Measurements from ENCODE around the gene MAST1.
"Not testable (repeated sequence)": the region's sequence is repeated elsewhere in the genome, so short reads cannot be mapped to it uniquely, and the experiment has no call there.

Gene MAST1

GRCh38 chr19:12801466-12802266 is 36.6 kb upstream of the MAST1 start, which contains the start of the genes PRDX2 and THSD8:
Gene PRDX2, minus strand, starts transcription at chr19:12801800. Its CDS starts 539 bp downstream, at chr19:12801261.
Gene THSD8, plus strand, starts transcription at chr19:12802069. Its CDS starts 3 bp downstream, at chr19:12802072.
- DNase-seq = peak; percentile 19

DNA sequence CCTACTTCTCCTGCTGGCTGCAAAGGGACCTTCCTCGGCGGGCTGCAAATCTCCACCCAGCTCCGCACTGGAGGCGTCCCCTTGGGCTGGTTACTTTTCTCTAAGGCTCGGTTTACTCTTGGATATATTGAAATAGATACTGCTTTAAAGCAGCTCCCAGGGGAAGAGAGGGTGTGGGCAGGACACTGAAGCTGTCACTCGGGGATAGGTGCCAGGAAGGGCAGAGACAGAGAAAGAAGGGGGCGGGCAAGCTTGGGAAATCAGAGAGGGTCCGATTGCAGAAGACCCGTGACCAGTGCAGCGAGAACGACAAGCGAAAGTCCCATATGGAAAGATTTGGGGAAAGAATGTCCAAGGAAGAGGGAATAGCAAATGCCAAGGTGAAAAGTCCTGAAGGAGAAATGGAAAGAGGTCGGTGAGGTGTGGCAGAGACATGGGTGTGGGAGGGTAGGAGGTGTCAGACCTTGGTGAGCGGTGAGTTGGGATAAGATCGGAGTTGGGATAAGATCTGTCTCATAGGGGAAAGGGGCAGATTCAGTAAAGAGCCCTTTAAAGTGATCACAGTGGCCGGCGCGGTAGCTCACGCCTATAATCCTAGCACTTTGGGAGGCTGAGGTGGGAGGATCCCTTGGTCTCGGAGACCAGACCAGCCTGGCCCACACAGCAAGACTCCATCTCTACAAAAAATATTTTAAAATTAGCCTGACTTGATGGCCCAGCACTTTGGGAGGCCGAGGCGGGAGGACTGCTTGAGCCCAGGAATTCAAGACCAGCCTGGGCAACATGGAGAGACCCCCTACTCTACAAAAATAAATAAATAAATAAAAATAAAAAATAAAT is 35.8 kb upstream of the MAST1 start:
- DNase-seq = no peak

DNA sequence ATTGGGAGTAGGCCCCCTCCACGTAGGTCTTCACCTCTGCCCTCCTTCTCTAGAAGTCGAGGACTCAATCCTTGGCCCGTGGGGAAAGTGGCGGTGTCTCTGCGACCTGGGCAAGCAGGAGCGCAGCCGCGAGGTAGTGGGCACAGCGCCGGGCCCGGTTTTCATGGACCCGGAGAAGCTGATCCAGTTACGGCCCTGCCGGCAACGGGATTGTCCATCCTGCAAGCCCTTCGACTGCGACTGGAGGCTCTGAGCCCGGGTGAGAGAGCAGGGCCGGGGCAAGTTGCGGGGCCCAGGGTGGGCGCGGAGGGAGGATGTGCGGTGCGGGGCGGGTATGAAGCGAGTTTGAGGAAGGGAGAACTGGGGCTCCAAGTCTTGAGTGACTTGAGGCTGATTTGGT is 34.3 kb upstream of the MAST1 start:
- DNase-seq = no peak

- peak; percentile 61 for DNase-seq
Observed at GRCh38 chr19:12806242-12807081, 31.9 kb upstream of the MAST1 start, which contains the start of gene RNASEH2A. Gene RNASEH2A, plus strand, starts transcription at chr19:12806584. Its CDS starts 90 bp downstream, at chr19:12806674.

GRCh38 chr19:12815088-12815487 is 23.2 kb upstream of the MAST1 start:
- DNase-seq = no peak

DNA sequence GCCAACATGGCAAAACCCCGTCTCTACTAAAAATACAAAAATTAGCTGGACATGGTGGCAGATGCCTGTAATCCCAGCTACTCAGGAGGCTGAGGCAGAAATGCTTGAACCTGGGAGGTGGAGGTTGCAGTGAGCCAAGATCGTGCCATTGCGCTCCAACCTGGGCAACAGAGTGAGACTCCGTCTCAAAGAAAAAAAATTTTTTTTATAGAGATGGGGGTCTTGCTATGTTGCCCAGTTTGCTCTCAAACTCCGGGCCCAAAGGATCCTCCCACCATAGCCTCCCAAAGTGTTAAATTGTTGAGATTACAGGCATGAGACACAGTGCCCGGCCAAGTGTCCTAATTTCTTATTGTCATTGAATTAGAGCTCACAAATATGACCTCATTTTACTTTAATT is 21.1 kb upstream of the MAST1 start:
- DNase-seq = not testable (repeated sequence)

DNA sequence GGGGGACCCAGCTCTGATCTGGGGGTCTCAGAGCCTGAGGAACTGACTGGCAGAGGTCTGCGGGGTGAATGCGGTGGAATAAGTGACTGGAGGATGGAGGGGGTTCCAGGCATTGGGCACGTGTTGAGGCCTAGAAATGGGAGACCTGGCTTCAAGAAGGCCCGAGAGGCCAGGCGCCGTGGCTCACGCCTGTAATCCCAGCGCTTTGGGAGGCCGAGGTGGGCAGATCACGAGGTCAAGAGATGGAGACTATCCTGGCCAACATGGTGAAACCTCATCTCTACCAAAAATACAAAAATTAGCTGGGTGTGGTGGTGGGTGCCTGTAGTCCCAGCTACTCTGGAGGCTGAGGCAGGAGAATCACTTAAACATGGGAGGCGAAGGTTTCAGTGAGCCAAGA is 20.5 kb upstream of the MAST1 start:
- DNase-seq = not testable (repeated sequence)

- DNase-seq = no peak
Observed at GRCh38 chr19:12821761-12822160, 16.6 kb upstream of the MAST1 start.

GRCh38 chr19:12825254-12826131 is 12.8 kb upstream of the MAST1 start:
- no peak for DNase-seq

DNA sequence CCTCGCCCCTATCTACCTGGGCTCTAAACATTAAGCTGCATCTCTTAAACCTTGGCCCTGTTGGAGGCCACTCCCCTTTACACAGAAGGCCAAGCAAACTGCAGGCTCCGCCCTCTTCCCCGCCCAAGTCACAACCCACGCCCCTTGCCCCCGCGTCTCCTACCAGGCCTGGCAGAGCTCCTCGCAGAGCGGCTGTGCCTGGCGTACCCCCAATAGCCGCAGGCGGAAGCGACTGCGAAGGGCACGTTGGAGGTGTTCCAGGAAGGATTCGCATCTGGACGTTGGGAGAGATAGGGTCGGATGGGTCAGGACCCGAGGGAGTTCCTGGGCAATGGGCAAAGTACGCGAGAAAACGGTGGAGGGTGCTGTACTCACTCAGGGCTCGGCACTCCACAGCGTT is 9.8 kb upstream of the MAST1 start:
- no peak for DNase-seq

DNA sequence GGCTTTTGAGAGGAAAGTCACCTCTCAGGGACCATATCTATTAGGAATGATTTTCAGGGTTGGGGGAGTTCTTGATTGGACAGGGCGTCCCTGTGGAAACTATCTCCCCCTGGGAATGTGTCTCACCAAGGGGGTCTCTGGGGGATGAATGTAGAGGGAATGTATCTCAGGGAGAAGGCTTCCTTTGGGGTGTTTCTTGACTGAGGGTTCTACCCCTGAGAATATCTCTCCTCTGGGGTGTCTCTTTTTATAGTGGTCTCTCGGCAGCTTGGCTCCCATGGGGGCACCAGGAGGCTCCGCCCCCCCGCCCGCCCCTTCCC is 4.9 kb upstream of the MAST1 start:
- DNase-seq = no peak

DNA sequence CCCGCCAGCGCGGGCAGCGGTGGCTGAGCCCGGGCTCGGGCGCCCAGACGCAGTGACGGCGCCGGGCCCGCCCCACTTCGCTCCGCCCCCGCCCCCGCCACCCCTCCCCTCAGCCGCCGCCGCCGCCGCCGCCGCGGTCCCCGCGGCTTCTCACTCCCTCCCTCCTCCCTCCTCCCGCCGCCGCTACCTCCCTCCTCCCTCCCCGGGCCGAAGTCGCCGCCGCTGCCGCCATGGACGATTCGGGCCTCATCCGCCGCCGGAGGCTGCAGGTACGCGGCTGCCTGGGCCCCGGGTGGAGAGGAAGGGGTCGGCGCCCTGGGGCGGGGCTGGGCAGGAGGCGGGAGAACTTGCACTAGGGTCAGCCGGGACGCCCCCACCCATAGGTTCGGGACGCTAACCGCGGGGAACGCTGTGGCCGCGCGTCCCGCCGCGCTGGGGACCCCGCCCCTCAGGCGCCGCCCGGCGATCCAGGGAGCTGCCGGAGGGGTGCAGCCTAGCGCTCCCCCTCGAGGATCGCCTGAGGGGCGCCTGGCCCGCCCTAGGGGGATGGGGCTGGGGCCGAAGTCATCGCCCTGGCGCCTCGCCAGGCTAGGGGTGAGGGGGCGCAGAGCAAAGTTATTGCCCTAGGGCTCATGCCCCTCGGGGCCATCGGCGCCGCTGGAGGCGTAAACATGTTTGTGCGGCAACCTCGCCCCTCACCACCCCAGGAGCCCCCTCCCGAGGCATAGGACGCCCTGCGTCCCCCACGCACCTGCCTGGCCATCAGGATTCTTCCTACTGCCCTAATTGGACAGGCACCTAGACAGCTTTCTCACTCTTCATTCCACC is 4.4 kb upstream of the MAST1 start:
- DNase-seq = peak; percentile 9

GRCh38 chr19:12834566-12834943 is 3.8 kb upstream of the MAST1 start, which contains the start of gene RTBDN:
Gene RTBDN, minus strand, starts transcription at chr19:12834579. Its CDS starts 4,600 bp downstream, at chr19:12829979.
- no peak for DNase-seq

DNA sequence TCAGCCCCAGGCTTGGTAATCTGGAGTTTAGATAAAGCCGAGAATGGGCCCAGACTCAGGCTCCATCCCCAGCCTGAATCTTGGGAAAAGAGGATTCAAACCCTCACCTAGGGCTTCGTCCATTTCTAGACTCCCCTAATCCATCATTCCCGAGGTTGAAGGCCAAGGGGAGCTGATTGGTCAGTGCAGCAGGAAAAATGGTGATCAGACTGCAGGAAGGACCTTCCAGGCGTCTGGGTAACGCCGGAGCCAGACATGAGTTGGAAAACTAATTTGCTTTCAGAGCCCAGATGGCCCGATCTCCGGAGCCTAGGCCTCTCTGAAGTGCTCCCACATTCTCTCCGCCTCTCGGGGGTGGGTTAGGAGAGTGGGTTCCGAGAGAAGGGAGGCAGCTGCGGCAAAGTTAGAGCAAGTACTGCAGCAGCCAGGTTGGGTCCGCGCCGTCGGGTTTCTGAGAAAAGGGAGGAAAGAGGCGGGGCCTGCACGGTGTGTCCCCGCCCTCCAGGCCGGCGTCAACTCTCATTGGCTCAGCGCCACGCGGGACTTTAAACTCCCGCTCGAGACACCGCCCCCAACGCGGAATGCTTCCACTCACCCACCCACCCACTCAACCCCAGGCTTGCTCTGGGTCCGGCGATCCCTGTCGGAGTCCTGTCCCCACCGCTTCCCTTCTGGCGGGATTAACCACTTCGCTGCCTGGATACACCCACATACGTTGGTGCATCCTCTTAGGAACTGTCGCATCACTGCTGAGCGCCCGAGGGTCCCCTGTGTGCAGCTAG is 3.1 kb upstream of the MAST1 start:
- no peak for DNase-seq

GRCh38 chr19:12836529-12836863 is 1.8 kb upstream of the MAST1 start:
- DNase-seq = no peak

DNA sequence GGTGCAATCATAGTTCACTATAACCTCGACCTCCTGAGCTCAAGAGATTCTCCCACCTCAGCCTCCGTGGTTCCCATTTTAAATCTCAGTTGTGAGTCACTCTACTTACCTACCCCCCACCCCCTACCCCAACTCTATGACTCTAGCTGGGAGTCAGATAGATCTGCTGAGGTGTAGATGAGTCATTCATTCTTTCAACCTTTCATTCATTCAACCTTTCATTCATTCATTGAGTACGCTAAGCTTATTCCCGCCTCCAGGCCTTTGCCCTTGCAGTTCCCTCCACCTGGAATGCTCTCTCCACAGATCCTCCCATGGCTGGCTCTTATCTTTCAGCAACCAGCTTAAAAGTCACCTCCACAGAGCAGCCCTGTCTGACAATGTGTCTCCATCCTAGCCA is 1.1 kb upstream of the MAST1 start:
- no peak for DNase-seq

DNA sequence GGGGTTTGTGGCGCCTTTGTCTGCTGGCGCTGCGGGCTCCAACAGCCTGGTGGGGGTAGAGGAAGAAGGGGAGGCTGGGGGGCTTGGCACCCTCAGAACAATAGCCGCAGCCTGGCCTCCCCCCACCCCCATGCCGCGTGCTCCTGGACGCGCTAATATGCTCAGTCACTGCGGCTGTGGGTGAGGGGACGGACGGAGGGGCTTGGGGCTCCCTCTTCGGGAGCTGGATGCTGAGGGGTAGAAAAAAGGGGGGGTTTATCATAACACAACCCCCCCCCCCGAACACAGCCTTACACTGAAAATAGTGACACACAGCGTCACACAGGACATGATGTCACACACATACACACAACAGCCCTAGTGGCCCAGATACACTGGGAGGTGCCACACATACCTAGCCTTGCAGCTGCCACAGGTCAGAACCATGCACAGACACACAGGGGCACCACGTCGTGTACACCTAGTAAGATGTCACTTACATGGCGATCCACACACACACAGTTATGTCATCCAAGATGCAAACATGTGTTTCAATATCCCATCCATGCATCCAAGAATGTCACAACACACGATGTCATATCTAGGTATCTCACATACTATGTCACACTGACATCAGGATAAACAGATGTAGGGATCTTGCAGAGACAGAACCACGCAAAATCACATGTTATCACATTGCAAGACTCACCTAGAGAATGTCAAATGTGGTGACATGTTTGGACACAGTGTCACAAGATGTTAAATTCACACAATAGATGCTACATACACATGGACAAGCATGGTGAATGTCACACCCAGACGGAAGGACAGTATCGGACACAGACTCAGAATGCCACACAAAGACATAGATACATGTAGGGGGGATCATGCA is 806 bp downstream of the MAST1 start:
- no peak for DNase-seq

DNA sequence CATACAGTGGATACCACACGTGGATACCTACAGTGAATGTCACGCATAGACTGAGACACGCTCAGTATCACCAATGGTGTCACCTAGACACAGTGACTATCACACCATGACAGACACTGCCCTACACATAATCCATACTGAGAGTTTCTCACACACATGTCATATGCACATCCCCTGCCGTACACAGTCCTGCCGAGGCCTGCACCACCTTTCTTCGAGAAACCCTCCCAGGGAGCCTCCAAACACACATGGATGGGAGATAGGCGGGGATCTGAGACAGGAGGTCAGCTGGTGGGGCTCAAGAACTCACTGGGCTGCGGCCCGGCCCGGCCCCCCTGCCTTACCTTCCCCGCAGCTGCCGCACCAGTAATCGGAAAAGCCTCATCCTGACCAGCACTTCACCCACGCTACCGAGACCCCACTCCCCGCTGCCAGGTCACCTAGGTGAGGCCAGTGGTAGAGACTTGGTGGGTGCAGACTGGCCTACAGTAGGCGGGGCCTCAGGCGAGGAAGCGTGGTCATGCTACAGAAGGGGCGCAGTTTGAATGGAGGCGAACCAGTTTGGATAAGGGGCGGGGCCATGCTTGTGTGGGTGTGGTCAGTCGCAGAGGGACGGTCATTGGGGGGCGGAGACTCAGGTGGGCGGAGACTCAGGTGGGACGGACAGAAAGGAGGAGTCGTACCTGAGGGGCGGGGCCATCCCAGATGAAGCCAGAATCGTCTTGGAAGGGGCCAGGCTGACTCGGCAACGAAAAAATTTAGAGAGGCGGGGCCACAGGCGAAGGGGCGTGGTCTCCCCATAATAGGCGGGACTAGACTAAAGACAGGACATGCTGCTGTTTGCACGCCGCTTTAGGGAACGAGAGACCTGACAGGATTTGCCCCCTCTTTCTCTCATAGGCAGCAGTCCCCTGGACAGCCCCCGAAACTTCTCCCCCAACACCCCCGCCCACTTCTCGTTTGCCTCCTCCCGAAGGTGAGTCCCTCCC is 2.1 kb downstream of the MAST1 start:
- DNase-seq = peak; percentile 59
